NCI-H524 (cell line): ENCODE data around the gene PLB1.

Experiments used
- DNase-seq, 2 experiments: peaks; one replicate each; lab custom pipeline; 2025; lab: John Stamatoyannopoulos, UW

The PLB1 gene

DNA sequence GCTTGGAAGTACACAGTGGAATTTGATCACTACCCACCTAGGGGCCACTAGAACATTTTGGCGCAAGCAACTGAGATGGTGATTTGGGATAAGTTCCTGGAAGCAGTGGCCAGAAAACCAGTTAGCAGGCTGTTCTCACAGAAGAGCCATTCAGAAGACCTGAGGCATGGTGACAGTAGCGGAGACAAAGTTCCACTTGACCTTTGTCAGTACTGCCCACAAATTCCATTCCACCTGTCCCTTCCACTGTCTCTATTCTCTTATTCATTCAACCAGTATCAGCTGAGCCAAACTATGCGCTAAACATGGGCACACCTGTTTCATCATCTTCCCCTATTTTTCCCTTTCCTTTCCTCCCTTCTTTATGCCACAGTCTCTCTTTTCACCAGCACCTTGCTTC is 196.6 kb downstream of the PLB1 start:
- no peak for DNase-seq

DNA sequence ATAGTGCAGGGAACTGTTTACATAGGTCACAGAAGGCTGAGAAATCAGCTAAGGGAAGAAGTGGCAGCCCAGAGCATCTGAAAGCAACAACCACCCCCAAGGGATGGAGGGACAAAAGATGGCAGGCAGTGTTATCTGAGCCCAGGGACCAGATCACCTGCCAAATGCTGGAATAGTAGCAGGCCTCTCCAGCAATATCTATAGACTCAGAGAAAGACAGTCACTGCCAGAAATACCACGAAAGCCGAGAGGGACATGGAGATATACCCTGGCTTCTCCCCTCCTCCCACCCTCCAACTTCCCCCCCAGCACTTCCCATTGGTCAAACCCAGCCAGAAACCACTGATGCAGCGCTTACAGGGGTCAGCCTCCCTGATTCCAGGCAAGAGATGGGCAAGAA is 197.4 kb downstream of the PLB1 start:
- no peak for DNase-seq
